HL-60/S4 (cell line): ENCODE measurements around the gene PPP1R13B.

ENCODE experiments used
- in situ Hi-C: fragments of 300-500 bp; cut with MboI; formaldehyde crosslinking; loops from 2 replicates; pipeline ENCODE4 v1.14.3; 2022; ENCODE audit warnings: low sequenced_read_pairs

PPP1R13B gene

GRCh38 chr14:103690332-103690731, 157.0 kb downstream of the PPP1R13B start:
- in situ Hi-C loops: no loop called here

- in situ Hi-C loops: no loop called here
These were observed 158.2 kb downstream of the PPP1R13B start for GRCh38 chr14:103688906-103689902.

GRCh38 chr14:103688441-103688840, 158.9 kb downstream of the PPP1R13B start:
- in situ Hi-C loops: no loop called here

- in situ Hi-C loops: no loop called here
These were observed 159.7 kb downstream of the PPP1R13B start for GRCh38 chr14:103687712-103688111.

GRCh38 chr14:103686831-103687485, 160.4 kb downstream of the PPP1R13B start:
- in situ Hi-C loops: no loop called here

GRCh38 chr14:103685276-103686211, 161.8 kb downstream of the PPP1R13B start:
- in situ Hi-C loops: no loop called here

- in situ Hi-C loops: no loop called here
These were observed 162.5 kb downstream of the PPP1R13B start for GRCh38 chr14:103684871-103685270.

- in situ Hi-C loops: no loop called here
These were observed 162.9 kb downstream of the PPP1R13B start for GRCh38 chr14:103684471-103684870.
